ENCODE data around the gene ASIP. TPM values are rescaled to one million over a fixed set of nuclear protein-coding genes. Genes with fewer than 3 reads are reported as not detected.
"Not testable (repeated sequence)": the region's sequence is repeated elsewhere in the genome, so short reads cannot be mapped to it uniquely, and the experiment has no call there.

ASIP gene
- not detected for polyA plus RNA-seq (2013)

- Histone ChIP-seq H3K4me1 (ENCODE audit: control extremely low read depth in 1 of 4, control insufficient read depth in 4 of 4, insufficient read depth in 4 of 4, low read length in 3 of 4) (peaks cover 5 to 16% (median 9%) of the 10 kb centered on the region in 4 experiments), H3K36me3 (ENCODE audit: control insufficient read depth in 4 of 4, insufficient read depth in 4 of 4, low read length in 3 of 4) (no peaks in the 10 kb centered on the region), H3K27ac (ENCODE audit: insufficient read depth in 1 of 2, low read depth in 1 of 2, low read length in 2 of 2, poor library complexity in 1 of 2, severe bottlenecking in 2 of 2) (no peak within 1 kb of the TSS), H3K4me3 (ENCODE audit: control insufficient read depth in 1 of 7, extremely low read depth in 1 of 7, insufficient read depth in 4 of 7, low read depth in 2 of 7, low read length in 6 of 7) (no peak within 1 kb of the TSS), H3K9me3 (ENCODE audit: control extremely low read depth in 1 of 5, control insufficient read depth in 4 of 5, insufficient read depth in 2 of 5, low read depth in 1 of 5, low read length in 4 of 5) (peaks cover 0 to 11% (median 5%) of the 10 kb centered on the region in 5 experiments), H3K27me3 (replicated peaks in 2 of 5; ENCODE audit: control insufficient read depth in 4 of 5, insufficient read depth in 5 of 5, low read length in 4 of 5) (no peaks in the 10 kb centered on the region)
- peak in 2 of 3 donors; percentile 36 to 41 for DNase-seq
- CTCF ChIA-PET, result interaction anchor here (1.1 kb wide), 1 partner anchor 9 kb away, joined by 3 read pairs; no protein-coding TSS in a partner anchor
- WGBS (ENCODE audit: insufficient coverage), result 78% methylated on average over 7 of the region's 9 CpGs
- POLR2A ChIA-PET, result interaction anchor here (0.5 to 0.6 kb wide), 2 partner anchors 59 to 842 kb away, joined by 3 read pairs; no protein-coding TSS in a partner anchor
Observed at GRCh38 chr20:34240693-34241615, at the start of gene ASIP. ASIP (plus strand) TSS chr20:34241423; CDS start chr20:34260375, 18,952 bp downstream.

DNA sequence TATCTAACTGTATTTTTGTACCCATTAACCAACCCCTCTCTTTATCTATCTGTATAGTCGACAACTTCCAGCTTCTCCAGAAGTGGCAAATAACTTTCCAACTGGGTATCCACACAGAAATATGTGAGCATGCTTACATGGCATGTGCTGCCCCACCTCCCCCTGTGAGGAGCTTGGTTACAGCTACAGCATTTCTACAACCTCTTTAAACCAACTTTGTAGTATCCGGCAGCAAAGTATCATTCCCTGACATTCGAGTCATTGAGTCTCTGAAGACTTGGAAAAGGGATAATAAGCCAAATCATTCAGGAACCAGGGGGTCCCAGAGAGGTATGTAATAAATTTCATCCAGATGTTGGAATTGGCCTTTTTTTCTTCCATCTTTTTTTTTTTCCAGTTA is 48.2 kb upstream of the ASIP start:
- Histone ChIP-seq H3K27me3 (replicated peaks in 2 of 5; ENCODE audit: control insufficient read depth in 4 of 5, insufficient read depth in 5 of 5, low read length in 4 of 5) (peaks cover 0 to 6% (median 2%) of the 10 kb centered on the region in 5 experiments), H3K36me3 (ENCODE audit: control insufficient read depth in 4 of 4, insufficient read depth in 4 of 4, low read length in 3 of 4) (no peaks in the 10 kb centered on the region), H3K4me3 (ENCODE audit: control insufficient read depth in 1 of 7, extremely low read depth in 1 of 7, insufficient read depth in 4 of 7, low read depth in 2 of 7, low read length in 6 of 7) (no peak overlapping the region), H3K9me3 (ENCODE audit: control extremely low read depth in 1 of 5, control insufficient read depth in 4 of 5, insufficient read depth in 2 of 5, low read depth in 1 of 5, low read length in 4 of 5) (no peaks in the 10 kb centered on the region), H3K27ac (ENCODE audit: insufficient read depth in 1 of 2, low read depth in 1 of 2, low read length in 2 of 2, poor library complexity in 1 of 2, severe bottlenecking in 2 of 2) (no peak overlapping the region), H3K4me1 (ENCODE audit: control extremely low read depth in 1 of 4, control insufficient read depth in 4 of 4, insufficient read depth in 4 of 4, low read length in 3 of 4) (no peaks in the 10 kb centered on the region)
- 100% methylated on average over 1 of the region's 3 CpGs for WGBS (ENCODE audit: insufficient coverage)
- CTCF ChIA-PET, result interaction anchor here (1.4 kb wide), 1 partner anchor 10 kb away, joined by 3 read pairs; no protein-coding TSS in a partner anchor
- DNase-seq, result no peak
- POLR2A ChIA-PET, result no interaction called here

DNA sequence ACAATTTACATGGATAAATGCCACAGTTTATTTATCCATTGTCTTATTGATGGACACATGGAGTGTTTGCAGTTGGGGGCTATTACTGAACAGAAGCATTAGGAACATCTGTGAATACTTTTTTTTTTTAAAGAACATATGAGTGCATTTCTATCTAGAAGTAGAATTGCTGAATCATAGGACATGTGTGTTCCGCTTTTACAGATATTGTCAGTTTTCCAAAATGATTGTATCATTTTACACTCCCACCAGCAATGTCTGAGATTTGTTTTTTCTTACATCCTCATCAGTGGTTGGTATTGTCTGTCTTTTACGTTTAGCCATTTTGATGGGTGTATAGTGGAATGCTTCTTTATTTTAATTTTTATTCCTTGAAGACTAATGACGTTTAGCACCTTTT is 42.0 kb upstream of the ASIP start:
- POLR2A ChIA-PET, result no interaction called here
- Histone ChIP-seq H3K27me3 (replicated peaks in 2 of 5; ENCODE audit: control insufficient read depth in 4 of 5, insufficient read depth in 5 of 5, low read length in 4 of 5) (peaks cover 0 to 6% (median 2%) of the 10 kb centered on the region in 5 experiments), H3K27ac (ENCODE audit: insufficient read depth in 1 of 2, low read depth in 1 of 2, low read length in 2 of 2, poor library complexity in 1 of 2, severe bottlenecking in 2 of 2) (no peak overlapping the region), H3K4me3 (ENCODE audit: control insufficient read depth in 1 of 7, extremely low read depth in 1 of 7, insufficient read depth in 4 of 7, low read depth in 2 of 7, low read length in 6 of 7) (no peak overlapping the region), H3K36me3 (ENCODE audit: control insufficient read depth in 4 of 4, insufficient read depth in 4 of 4, low read length in 3 of 4) (no peaks in the 10 kb centered on the region), H3K9me3 (ENCODE audit: control extremely low read depth in 1 of 5, control insufficient read depth in 4 of 5, insufficient read depth in 2 of 5, low read depth in 1 of 5, low read length in 4 of 5) (no peaks in the 10 kb centered on the region), H3K4me1 (ENCODE audit: control extremely low read depth in 1 of 4, control insufficient read depth in 4 of 4, insufficient read depth in 4 of 4, low read length in 3 of 4) (no peaks in the 10 kb centered on the region)
- DNase-seq, result peak; percentile 12 to 64 (median 49)
- no CpG with 5 or more reads among the region's 3 CpGs for WGBS (ENCODE audit: insufficient coverage)
- CTCF ChIA-PET, result no interaction called here

DNA sequence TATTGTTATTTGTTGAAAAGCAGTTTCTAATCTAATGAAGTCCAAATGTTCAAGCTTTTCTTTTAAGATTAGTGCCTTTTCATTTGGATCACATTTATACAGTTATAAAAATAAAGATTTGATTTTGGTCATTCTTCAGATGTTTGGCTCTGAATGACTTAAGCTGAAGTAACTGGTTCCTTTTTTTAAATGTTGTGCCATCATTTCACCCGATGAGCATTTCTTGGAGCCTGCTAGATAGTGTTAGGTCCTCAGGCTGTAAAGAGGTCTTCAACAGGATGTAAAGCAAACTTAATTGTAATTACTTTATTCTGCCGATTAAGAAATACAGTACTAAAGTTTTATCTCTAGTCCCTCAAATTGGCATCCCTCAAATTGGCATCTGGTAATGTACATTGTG is 41.2 kb upstream of the ASIP start:
- Histone ChIP-seq H3K9me3 (ENCODE audit: control extremely low read depth in 1 of 5, control insufficient read depth in 4 of 5, insufficient read depth in 2 of 5, low read depth in 1 of 5, low read length in 4 of 5) (no peaks in the 10 kb centered on the region), H3K4me3 (ENCODE audit: control insufficient read depth in 1 of 7, extremely low read depth in 1 of 7, insufficient read depth in 4 of 7, low read depth in 2 of 7, low read length in 6 of 7) (no peak overlapping the region), H3K36me3 (ENCODE audit: control insufficient read depth in 4 of 4, insufficient read depth in 4 of 4, low read length in 3 of 4) (no peaks in the 10 kb centered on the region), H3K4me1 (ENCODE audit: control extremely low read depth in 1 of 4, control insufficient read depth in 4 of 4, insufficient read depth in 4 of 4, low read length in 3 of 4) (no peaks in the 10 kb centered on the region), H3K27me3 (replicated peaks in 2 of 5; ENCODE audit: control insufficient read depth in 4 of 5, insufficient read depth in 5 of 5, low read length in 4 of 5) (peaks cover 0 to 6% (median 2%) of the 10 kb centered on the region in 5 experiments), H3K27ac (ENCODE audit: insufficient read depth in 1 of 2, low read depth in 1 of 2, low read length in 2 of 2, poor library complexity in 1 of 2, severe bottlenecking in 2 of 2) (no peak overlapping the region)
- POLR2A ChIA-PET, result no interaction called here
- CTCF ChIA-PET, result interaction anchor here (1.3 kb wide), 1 partner anchor 10 kb away, joined by 3 read pairs; no protein-coding TSS in a partner anchor
- WGBS (ENCODE audit: insufficient coverage), result no CpG with 5 or more reads among the region's 2 CpGs
- no peak for DNase-seq

DNA sequence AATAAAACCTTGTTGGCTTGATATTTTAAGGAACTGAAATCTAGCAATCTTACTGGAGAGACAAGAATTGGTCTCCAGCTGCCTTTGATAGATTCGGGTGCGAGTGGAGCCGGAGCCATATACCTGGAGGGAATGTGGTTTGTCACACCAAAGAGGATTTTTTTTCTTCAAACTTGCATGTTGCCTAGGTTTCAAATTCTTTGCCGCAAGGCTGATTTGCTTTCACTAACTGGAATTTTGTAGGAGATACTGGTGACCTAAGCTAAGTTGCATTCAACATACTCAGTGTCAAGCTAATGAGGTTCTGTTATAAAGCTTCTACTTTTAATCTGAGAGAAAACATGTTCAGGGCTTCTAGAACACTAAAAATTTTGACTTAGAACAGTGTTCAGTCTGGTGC is 39.7 kb upstream of the ASIP start:
- Histone ChIP-seq H3K36me3 (ENCODE audit: control insufficient read depth in 4 of 4, insufficient read depth in 4 of 4, low read length in 3 of 4) (no peaks in the 10 kb centered on the region), H3K27me3 (replicated peaks in 2 of 5; ENCODE audit: control insufficient read depth in 4 of 5, insufficient read depth in 5 of 5, low read length in 4 of 5) (peaks cover 0 to 6% (median 2%) of the 10 kb centered on the region in 5 experiments), H3K9me3 (ENCODE audit: control extremely low read depth in 1 of 5, control insufficient read depth in 4 of 5, insufficient read depth in 2 of 5, low read depth in 1 of 5, low read length in 4 of 5) (no peaks in the 10 kb centered on the region), H3K4me3 (ENCODE audit: control insufficient read depth in 1 of 7, extremely low read depth in 1 of 7, insufficient read depth in 4 of 7, low read depth in 2 of 7, low read length in 6 of 7) (no peak overlapping the region), H3K27ac (ENCODE audit: insufficient read depth in 1 of 2, low read depth in 1 of 2, low read length in 2 of 2, poor library complexity in 1 of 2, severe bottlenecking in 2 of 2) (no peak overlapping the region), H3K4me1 (ENCODE audit: control extremely low read depth in 1 of 4, control insufficient read depth in 4 of 4, insufficient read depth in 4 of 4, low read length in 3 of 4) (no peaks in the 10 kb centered on the region)
- ChIA-PET CTCF (no interaction called here), POLR2A (no interaction called here)
- DNase-seq, result no peak
- 88% methylated on average over 3 of the region's 4 CpGs for WGBS (ENCODE audit: insufficient coverage)

DNA sequence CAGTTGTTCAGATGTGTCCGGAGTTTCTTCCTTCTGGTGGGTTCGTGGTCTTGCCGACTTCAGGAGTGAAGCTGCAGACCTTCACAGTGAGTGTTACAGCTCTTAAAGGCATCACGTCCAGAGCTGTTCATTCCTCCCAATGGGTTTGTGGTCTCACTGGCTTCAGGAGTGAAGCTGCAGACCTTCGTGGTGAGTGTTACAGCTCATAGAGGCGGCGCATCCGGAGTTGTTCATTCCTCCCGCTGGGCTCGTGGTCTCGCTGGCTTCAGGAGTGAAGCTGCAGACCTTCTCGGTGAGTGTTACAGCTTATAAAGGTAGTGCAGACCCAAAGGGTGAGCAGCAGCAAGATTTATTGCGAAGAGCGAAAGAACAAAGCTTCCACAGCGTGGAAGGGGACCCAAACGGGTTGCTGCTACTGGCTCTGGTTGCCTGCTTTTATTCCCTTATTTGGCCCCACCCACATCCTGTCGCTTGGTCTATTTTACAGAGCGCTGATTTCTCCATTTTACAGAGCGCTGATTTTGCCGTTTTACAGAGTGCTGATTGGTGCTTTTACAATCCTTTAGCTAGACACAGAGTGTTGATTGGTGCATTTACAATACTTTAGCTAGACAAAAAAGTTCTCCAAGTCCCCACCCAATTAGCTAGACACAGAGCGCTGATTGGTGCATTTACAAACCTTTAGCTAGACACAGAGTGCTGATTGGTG is 35.9 kb upstream of the ASIP start:
- CTCF ChIA-PET, result interaction anchor here (2.0 kb wide), 1 partner anchor 14 kb away, joined by 5 read pairs; no protein-coding TSS in a partner anchor
- H3K36me3 ChIP-seq (ENCODE audit: control insufficient read depth in 4 of 4, insufficient read depth in 4 of 4, low read length in 3 of 4); DNase-seq; H3K27ac ChIP-seq (ENCODE audit: insufficient read depth in 1 of 2, low read depth in 1 of 2, low read length in 2 of 2, poor library complexity in 1 of 2, severe bottlenecking in 2 of 2); POLR2A ChIA-PET; H3K4me1 ChIP-seq (ENCODE audit: control extremely low read depth in 1 of 4, control insufficient read depth in 4 of 4, insufficient read depth in 4 of 4, low read length in 3 of 4); H3K9me3 ChIP-seq (ENCODE audit: control extremely low read depth in 1 of 5, control insufficient read depth in 4 of 5, insufficient read depth in 2 of 5, low read depth in 1 of 5, low read length in 4 of 5); H3K27me3 ChIP-seq (replicated peaks in 2 of 5; ENCODE audit: control insufficient read depth in 4 of 5, insufficient read depth in 5 of 5, low read length in 4 of 5): not testable (repeated sequence)
- H3K4me3 ChIP-seq (ENCODE audit: control insufficient read depth in 1 of 7, extremely low read depth in 1 of 7, insufficient read depth in 4 of 7, low read depth in 2 of 7, low read length in 6 of 7), result peak overlapping the region in 1 of 7 experiments; percentile 19
- 76% methylated on average over 18 of the region's 21 CpGs for WGBS (ENCODE audit: insufficient coverage)

All from common myeloid progenitor, CD34-positive (primary cell).